GM18526 (cell line): ENCODE results near the gene LVRN.

ENCODE experiments used
- POLR2A ChIP-seq: IDR thresholded peaks from 3 replicates; pipeline ENCODE4 v1.6.1; 2011; ENCODE audit not compliant: insufficient read length; ENCODE audit errors: extremely low read depth

LVRN gene

GRCh38 chr5:115995351-115995750 lies 33.1 kb downstream of the LVRN start:
- no peak for TF ChIP-seq POLR2A

DNA sequence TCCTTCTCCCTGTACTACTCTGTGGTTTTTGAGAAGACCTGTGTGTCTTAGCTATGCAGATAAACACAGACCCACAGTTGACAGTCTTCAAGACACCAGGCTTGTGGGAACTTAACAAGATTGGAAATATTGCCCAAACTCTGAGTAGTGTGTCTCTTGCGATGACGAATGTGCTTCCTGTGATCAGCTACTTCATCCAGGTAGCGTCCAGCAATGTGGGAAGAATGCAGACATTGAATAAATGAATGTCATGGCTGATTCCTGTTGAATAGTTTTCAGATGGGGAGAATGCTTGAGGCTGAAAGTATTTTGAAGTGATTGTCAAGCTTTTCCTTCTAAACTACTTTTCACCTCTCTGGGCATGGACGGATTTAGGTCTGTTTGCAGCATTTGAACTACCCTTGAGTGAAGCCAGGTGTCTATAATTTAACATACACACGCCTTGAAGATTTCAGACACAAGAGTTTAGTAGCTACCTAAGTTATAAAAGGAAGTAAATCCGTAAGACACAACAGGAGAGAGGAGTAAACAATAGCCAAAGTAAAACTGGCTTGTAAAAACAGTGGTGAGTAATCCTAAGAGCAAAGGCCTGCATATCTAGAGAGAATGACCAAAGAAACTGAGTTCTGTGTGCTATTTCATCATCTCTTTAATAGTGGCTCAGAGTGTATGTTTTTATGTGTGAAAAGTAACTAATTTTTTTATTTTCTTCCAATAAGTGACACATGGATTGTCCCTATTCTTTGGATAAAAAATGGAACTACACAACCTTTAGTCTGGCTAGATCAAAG lies 40.0 kb downstream of the LVRN start:
- no peak for TF ChIP-seq POLR2A

GRCh38 chr5:116004248-116004647 lies 42.0 kb downstream of the LVRN start:
- TF ChIP-seq POLR2A, result no peak

- no peak for TF ChIP-seq POLR2A
These were observed 47.5 kb downstream of the LVRN start for GRCh38 chr5:116009806-116010205.

- TF ChIP-seq POLR2A, result no peak
These were observed 48.8 kb downstream of the LVRN start for GRCh38 chr5:116011046-116011445.

GRCh38 chr5:116013207-116013785 lies 51.0 kb downstream of the LVRN start:
- no peak for TF ChIP-seq POLR2A

DNA sequence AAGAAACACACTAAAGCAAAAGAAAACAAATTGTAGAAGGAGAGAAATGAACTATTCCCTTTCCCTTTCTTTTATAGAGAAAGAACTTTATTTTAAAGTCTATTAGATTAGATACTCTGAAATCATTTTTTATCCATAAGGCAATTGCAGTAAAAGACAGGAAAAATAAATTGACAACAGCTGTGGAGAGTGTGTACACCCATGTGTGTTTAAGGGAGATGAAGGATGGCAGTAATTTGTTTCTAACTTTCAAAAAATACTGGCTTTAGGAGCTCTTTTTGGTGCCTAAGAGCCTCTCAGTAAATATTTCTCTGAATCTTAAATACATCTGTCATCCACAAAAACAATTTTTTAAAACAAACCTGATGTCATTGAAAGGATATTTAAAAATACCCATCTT lies 51.7 kb downstream of the LVRN start:
- TF ChIP-seq POLR2A, result no peak

DNA sequence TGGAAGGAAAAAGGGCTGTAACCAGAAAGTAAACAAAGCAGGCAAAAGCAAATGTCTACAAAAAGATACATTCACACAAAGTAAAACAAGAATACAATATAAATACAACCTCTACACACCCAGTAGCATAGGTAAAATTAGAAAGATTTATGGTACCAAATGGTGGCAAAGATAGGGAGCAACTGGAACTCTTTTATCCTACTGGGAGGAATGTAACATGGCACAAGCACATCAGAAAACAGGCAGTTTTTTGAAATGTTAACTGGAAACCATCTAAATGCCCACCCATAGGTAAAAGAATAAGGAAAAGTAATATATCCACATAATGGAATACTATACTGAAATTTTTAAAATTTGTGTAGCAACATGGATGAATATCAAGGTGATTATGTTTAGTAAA lies 61.3 kb downstream of the LVRN start:
- TF ChIP-seq POLR2A, result no peak

DNA sequence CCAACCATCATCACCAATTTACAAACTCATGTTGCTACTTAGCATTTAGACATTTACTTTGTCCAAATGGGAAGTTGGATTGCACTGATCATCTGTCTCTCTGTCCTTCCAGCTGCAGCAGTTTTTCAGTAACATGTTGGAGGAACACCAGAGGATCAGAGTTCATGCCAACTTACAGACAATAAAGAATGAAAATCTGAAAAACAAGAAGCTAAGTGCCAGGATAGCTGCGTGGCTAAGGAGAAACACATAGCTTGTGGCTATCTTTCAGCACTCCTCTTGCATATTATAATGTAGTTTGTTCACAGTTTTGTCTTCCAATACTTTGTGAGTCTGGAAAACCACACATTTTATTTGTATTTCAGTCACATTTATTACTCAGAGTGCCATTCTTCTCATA lies 63.6 kb downstream of the LVRN start:
- no peak for TF ChIP-seq POLR2A

DNA sequence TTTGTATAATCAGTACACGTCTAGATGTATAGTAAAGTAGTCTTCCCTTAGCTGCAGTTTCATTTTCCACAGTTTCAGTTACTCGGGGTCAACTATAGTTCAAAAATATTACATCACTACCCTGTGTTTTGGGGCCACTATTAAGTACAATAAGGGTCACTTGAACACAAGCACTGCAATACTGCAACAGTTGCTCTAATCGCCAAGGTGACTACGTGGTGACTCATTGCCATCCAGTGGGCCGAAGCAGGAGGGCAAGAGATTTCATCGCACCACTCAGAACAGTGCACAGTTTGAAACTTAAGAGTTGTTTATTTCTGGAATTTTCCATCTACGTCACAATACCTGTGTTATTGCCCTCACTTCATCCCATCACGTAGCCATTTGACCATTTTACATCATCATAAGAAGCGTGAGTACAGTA lies 69.8 kb downstream of the LVRN start, which contains the start of gene ARL14EPL:
Gene ARL14EPL (plus strand): TSS at position 379 of the 424 bp plus-strand sequence. CDS start 18,994 bp downstream, outside the sequence.
- no peak for TF ChIP-seq POLR2A

DNA sequence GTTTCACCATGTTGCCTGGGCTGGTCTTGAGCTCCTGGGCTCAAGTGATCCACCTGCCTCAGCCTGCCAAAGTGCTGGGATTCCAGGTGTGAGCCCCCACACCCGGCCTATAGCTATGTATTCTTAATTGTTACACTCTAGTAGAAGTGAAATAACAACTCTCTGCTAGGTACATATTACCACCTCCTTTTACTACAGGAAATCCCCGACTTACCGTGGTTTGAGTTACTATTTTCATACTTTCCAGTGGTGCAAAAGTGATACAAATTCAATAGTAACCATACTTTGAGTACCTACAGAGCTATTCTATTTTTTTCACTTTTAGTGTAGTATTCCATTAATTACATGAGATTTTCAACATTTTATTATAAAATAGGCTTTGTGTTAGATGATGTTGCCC lies 70.7 kb downstream of the LVRN start:
- TF ChIP-seq POLR2A, result no peak

- TF ChIP-seq POLR2A, result no peak
These were observed 72.8 kb downstream of the LVRN start for GRCh38 chr5:116035123-116035522.

GRCh38 chr5:116037236-116037822 lies 75.1 kb downstream of the LVRN start:
- no peak for TF ChIP-seq POLR2A

GRCh38 chr5:116038817-116039216 lies 76.5 kb downstream of the LVRN start:
- no peak for TF ChIP-seq POLR2A

GRCh38 chr5:116042375-116042774 lies 80.1 kb downstream of the LVRN start:
- TF ChIP-seq POLR2A, result no peak

- no peak for TF ChIP-seq POLR2A
These were observed 81.8 kb downstream of the LVRN start for GRCh38 chr5:116044073-116044472.
